Smooth muscle cell (in vitro differentiated cells): ENCODE results near the gene R3HDM4. TPM values are rescaled to one million over a fixed set of nuclear protein-coding genes. Genes with fewer than 3 reads are reported as not detected.
A peak's percentile ranks its signal among the peaks of the same experiment; 100 is the strongest.

Experiments used
- DNase-seq: peaks from one replicate; lab custom pipeline; 2025; ENCODE audit not compliant: unreplicated experiment; lab: John Stamatoyannopoulos, UW
- H2AFZ ChIP-seq: fragments of 200-600 bp; sonication (generic); 2 replicates; pipeline ENCODE4 v1.6.0; 2016; ENCODE audit warnings: antibody characterized with exemption, low read depth, mild to moderate bottlenecking
- H3F3A ChIP-seq: fragments of 200-600 bp; sonication (generic); 2 replicates; pipeline ENCODE4 v1.6.0; 2017; ENCODE audit warnings: antibody characterized with exemption, low read depth
- H3K27ac ChIP-seq: fragments of 200-600 bp; sonication (generic); 2 replicates; pipeline ENCODE4 v1.5.1; 2016; ENCODE audit warnings: low read depth, mild to moderate bottlenecking
- H3K27me3 ChIP-seq: fragments of 200-600 bp; sonication (generic); 2 replicates; pipeline ENCODE4 v1.6.1; 2016; ENCODE audit warnings: low read depth, mild to moderate bottlenecking
- H3K36me3 ChIP-seq: fragments of 200-600 bp; sonication (generic); 2 replicates; pipeline ENCODE4 v1.5.1; 2016; ENCODE audit warnings: low read depth
- H3K4me1 ChIP-seq: fragments of 200-600 bp; sonication (generic); 2 replicates; pipeline ENCODE4 v1.5.1; 2016; ENCODE audit warnings: low read depth
- H3K4me2 ChIP-seq: fragments of 200-600 bp; sonication (generic); 2 replicates; pipeline ENCODE4 v1.6.0; 2016; ENCODE audit warnings: mild to moderate bottlenecking
- H3K4me3 ChIP-seq: fragments of 200-600 bp; sonication (generic); 2 replicates; pipeline ENCODE4 v1.5.1; 2016; ENCODE audit warnings: mild to moderate bottlenecking
- H3K79me2 ChIP-seq: fragments of 200-600 bp; sonication (generic); 2 replicates; pipeline ENCODE4 v1.6.0; 2016; ENCODE audit warnings: low read depth, mild to moderate bottlenecking
- H3K9ac ChIP-seq: fragments of 200-600 bp; sonication (generic); 2 replicates; pipeline ENCODE4 v1.6.0; 2016; ENCODE audit warnings: low read depth
- H3K9me3 ChIP-seq: fragments of 200-600 bp; sonication (generic); replicated peaks from 2 replicates; pipeline ENCODE4 v1.5.1; 2016; ENCODE audit warnings: low read depth
- H4K20me1 ChIP-seq: fragments of 200-600 bp; sonication (generic); 2 replicates; pipeline ENCODE4 v1.6.0; 2016; ENCODE audit warnings: low read depth
- CTCF ChIP-seq: fragments of 200-600 bp; sonication (generic); IDR thresholded peaks from 2 replicates; pipeline ENCODE4 v1.5.1; 2017; ENCODE audit warnings: borderline replicate concordance, mild to moderate bottlenecking, antibody characterized with exemption; ENCODE audit not compliant: insufficient read depth, poor library complexity, severe bottlenecking
- WGBS: methylation state at CpG from one replicate; pipeline ENCODE4 v1.1.7; 2016; ENCODE audit warnings: low lambda C conversion rate; 5-methylcytosine and 5-hydroxymethylcytosine counted together
- polyA plus RNA-seq: library from polyadenylated mRNA; unstranded; fragments of >200 nt; fragmentation: Nextera tagmentation; extraction: Ambion mirVana; gene quantifications from 2 replicates; pipeline ENCODE4 v1.2.1, GENCODE V29; 2016
- total RNA-seq: library from RNA; depleted of rRNA; stranded (reverse); fragments of >200 nt; gene quantifications from 2 replicates; pipeline ENCODE4 v1.2.3, GENCODE V29; 2014

The R3HDM4 gene
- total and polyA plus RNA-seq, 2 experiments from 2014 or later = 42.3 to 69.4 TPM

- Histone ChIP-seq H3K4me3 (peak overlapping the region; percentile 34), H3K9me3 (no peaks in the 10 kb centered on the region), H4K20me1 (no peaks in the 10 kb centered on the region), H3K4me2 (peak overlapping the region; percentile 72), H3K4me1 (no peaks in the 10 kb centered on the region), H3K9ac (no peak overlapping the region), H3K79me2 (peaks cover 7% of the 10 kb centered on the region), H2AFZ (no peak overlapping the region), H3K27ac (no peak overlapping the region), H3K27me3 (peaks cover 42% of the 10 kb centered on the region), H3K36me3 (no peaks in the 10 kb centered on the region), H3F3A (peaks cover 3% of the 10 kb centered on the region)
- no peak for DNase-seq
- TF ChIP-seq CTCF = no peak
- WGBS = 4% methylated on average over 59 of the region's 84 CpGs
These were observed 7.2 kb upstream of the R3HDM4 start for GRCh38 chr19:920051-920864.

- Histone ChIP-seq H2AFZ (no peak overlapping the region), H3K36me3 (no peaks in the 10 kb centered on the region), H3F3A (peaks cover 4% of the 10 kb centered on the region), H3K27me3 (peaks cover 42% of the 10 kb centered on the region), H3K9ac (no peak overlapping the region), H3K4me3 (peak overlapping the region; percentile 34), H3K27ac (no peak overlapping the region), H3K9me3 (no peaks in the 10 kb centered on the region), H3K4me1 (no peaks in the 10 kb centered on the region), H3K79me2 (no peaks in the 10 kb centered on the region), H4K20me1 (no peaks in the 10 kb centered on the region), H3K4me2 (peak overlapping the region; percentile 72)
- no peak for TF ChIP-seq CTCF
- 7% methylated on average over 65 of the region's 68 CpGs for WGBS
- DNase-seq = no peak
These were observed 6.4 kb upstream of the R3HDM4 start for GRCh38 chr19:919199-920050.

GRCh38 chr19:918481-919198 is 5.6 kb upstream of the R3HDM4 start:
- Histone ChIP-seq H3K4me3 (no peak overlapping the region), H3K27ac (no peak overlapping the region), H3K4me2 (no peak overlapping the region), H3K79me2 (peaks cover 2% of the 10 kb centered on the region), H3K36me3 (no peaks in the 10 kb centered on the region), H2AFZ (no peak overlapping the region), H3K27me3 (peaks cover 42% of the 10 kb centered on the region), H3K9me3 (no peaks in the 10 kb centered on the region), H3F3A (peaks cover 4% of the 10 kb centered on the region), H4K20me1 (no peaks in the 10 kb centered on the region), H3K4me1 (no peaks in the 10 kb centered on the region), H3K9ac (no peak overlapping the region)
- DNase-seq = no peak
- WGBS = 2% methylated on average over 19 of the region's 58 CpGs
- TF ChIP-seq CTCF = no peak
